IPS DF 4.7 (cell line): Measurements from ENCODE around the gene FAM98B.

ENCODE experiments used
- DNase-seq: peaks from one replicate; pipeline ENCODE4 v3.0.0-alpha.2; 2013; ENCODE audit warnings: low spot score; ENCODE audit errors: extremely low read depth

FAM98B gene

GRCh38 chr15:38461066-38461833, 7.3 kb downstream of the FAM98B start:
- DNase-seq, result no peak

GRCh38 chr15:38463893-38464292, 10.0 kb downstream of the FAM98B start:
- DNase-seq, result no peak

GRCh38 chr15:38464675-38465074, 10.7 kb downstream of the FAM98B start:
- DNase-seq, result no peak

- DNase-seq, result no peak
Observed at GRCh38 chr15:38470816-38471215, 16.9 kb downstream of the FAM98B start.

- no peak for DNase-seq
Observed at GRCh38 chr15:38471974-38472373, 18.0 kb downstream of the FAM98B start.

- DNase-seq, result peak; percentile 14
Observed at GRCh38 chr15:38474155-38474757, 20.3 kb downstream of the FAM98B start.

GRCh38 chr15:38475361-38475760, 21.4 kb downstream of the FAM98B start:
- DNase-seq, result no peak

GRCh38 chr15:38476120-38476519, 22.2 kb downstream of the FAM98B start:
- DNase-seq, result no peak

GRCh38 chr15:38477637-38478036, 23.7 kb downstream of the FAM98B start:
- DNase-seq, result no peak

- DNase-seq, result no peak
Observed at GRCh38 chr15:38479266-38479665, 25.3 kb downstream of the FAM98B start.

GRCh38 chr15:38479756-38480155, 25.8 kb downstream of the FAM98B start:
- no peak for DNase-seq

GRCh38 chr15:38481113-38481512, 27.2 kb downstream of the FAM98B start:
- no peak for DNase-seq

GRCh38 chr15:38481761-38482160, 27.8 kb downstream of the FAM98B start:
- DNase-seq, result no peak

GRCh38 chr15:38482572-38482971, 28.6 kb downstream of the FAM98B start:
- no peak for DNase-seq

GRCh38 chr15:38486936-38487335, 33.0 kb downstream of the FAM98B start:
- no peak for DNase-seq

GRCh38 chr15:38487378-38487777, 33.5 kb downstream of the FAM98B start:
- no peak for DNase-seq

- DNase-seq, result no peak
Observed at GRCh38 chr15:38490242-38490922, 36.5 kb downstream of the FAM98B start.

GRCh38 chr15:38496151-38496550, 42.2 kb downstream of the FAM98B start:
- DNase-seq, result no peak

GRCh38 chr15:38499651-38500050, 45.7 kb downstream of the FAM98B start:
- DNase-seq, result no peak

- DNase-seq, result no peak
Observed at GRCh38 chr15:38503496-38503895, 49.6 kb downstream of the FAM98B start.

GRCh38 chr15:38504680-38505467, 50.9 kb downstream of the FAM98B start:
- no peak for DNase-seq

GRCh38 chr15:38506997-38507396, 53.1 kb downstream of the FAM98B start:
- DNase-seq, result no peak
